HepG2 (cell line): ENCODE results near the gene CAMTA1.
"Not testable (repeated sequence)": the region's sequence is repeated elsewhere in the genome, so short reads cannot be mapped to it uniquely, and the experiment has no call there.

Experiments used
- EED ChIP-seq: sonication (generic); formaldehyde crosslinking; IDR thresholded peaks from 2 replicates; pipeline ENCODE4 v1.5.0; 2020; ENCODE audit warnings: mild to moderate bottlenecking, missing genetic modification reagents
- EZH2 ChIP-seq: conservative IDR thresholded peaks from 2 replicates; pipeline ENCODE4 v1.6.1; 2012; ENCODE audit warnings: mild to moderate bottlenecking, low read depth, low read length, moderate library complexity
- HMG20A ChIP-seq: IDR thresholded peaks from 2 replicates; pipeline ENCODE4 v1.6.1; 2016; ENCODE audit warnings: borderline replicate concordance
- ZBTB8A ChIP-seq: sonication (generic); formaldehyde crosslinking; IDR thresholded peaks from 2 replicates; pipeline ENCODE4 v1.4.0; 2020; ENCODE audit warnings: mild to moderate bottlenecking, low read depth, missing genetic modification reagents, borderline replicate concordance
- ZNF207 ChIP-seq: fragments of 450-650 bp; IDR thresholded peaks from 2 replicates; pipeline ENCODE4 v1.6.1; 2016; ENCODE audit warnings: antibody characterized with exemption, borderline replicate concordance
- ZNF367 ChIP-seq: sonication (generic); formaldehyde crosslinking; IDR thresholded peaks from 2 replicates; pipeline ENCODE4 v1.4.0; 2020; ENCODE audit warnings: missing genetic modification reagents, borderline replicate concordance
- ZNF800 ChIP-seq: sonication (generic); formaldehyde crosslinking; IDR thresholded peaks from 2 replicates; pipeline ENCODE4 v1.4.0; 2020; ENCODE audit warnings: missing genetic modification reagents

DNA sequence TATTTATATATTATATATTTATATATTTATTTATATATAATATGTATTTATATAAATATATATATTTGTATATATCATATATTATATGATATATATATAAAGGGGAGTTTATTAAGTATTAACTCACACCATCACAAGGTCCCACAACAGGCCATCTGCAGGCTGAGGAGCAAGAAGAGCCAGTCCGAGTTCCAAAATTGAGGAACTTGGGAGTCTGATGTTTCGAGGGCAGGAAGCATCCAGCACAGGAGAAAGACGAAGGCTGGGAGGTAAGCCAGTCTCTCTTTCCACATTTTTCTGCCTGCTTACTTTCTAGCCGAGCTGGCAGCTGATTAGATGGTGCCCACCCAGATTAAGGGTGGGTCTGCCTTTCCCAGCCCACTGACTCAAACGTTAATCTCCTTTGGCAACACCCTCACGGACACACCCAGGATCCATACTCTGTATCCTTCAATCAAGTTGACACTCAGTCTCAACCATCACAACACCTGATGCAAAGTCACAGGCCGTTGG is 42.5 kb upstream of the CAMTA1 start:
- TF ChIP-seq HMG20A (CRISPR knock-in tag); ZNF207; ZBTB8A (CRISPR knock-in tag); EZH2; ZNF367 (CRISPR knock-in tag); EED (CRISPR knock-in tag); ZNF800 (CRISPR knock-in tag): not testable (repeated sequence)
